ENCODE measurements around the gene FOXO3. TPM values are rescaled to one million over a fixed set of nuclear protein-coding genes. Genes with fewer than 3 reads are reported as not detected.
"Not testable (repeated sequence)": the region's sequence is repeated elsewhere in the genome, so short reads cannot be mapped to it uniquely, and the experiment has no call there.

Gene FOXO3
- total and polyA plus RNA-seq, 2 of the 13 experiments (the other 11 are each of a cell fraction or from before 2014, with no cell fraction given), result 16.0 to 22.5 TPM

- 0 out of 2 replicates have a peak, but pooled peaks have one; percentile 12 for TF ChIP-seq SALL1 (CRISPR knock-in tag; IDR thresholded peaks at IDR 0.05)
- peak; percentile 79 for TF ChIP-seq MAX (IDR thresholded peaks at IDR 0.05)
- TF ChIP-seq ZFY (CRISPR knock-in tag; IDR thresholded peaks at IDR 0.05), result peak; percentile 32; the same call in 1 of the 2 replicates
- TF ChIP-seq HNF4G (IDR thresholded peaks at IDR 0.05; ENCODE audit: borderline replicate concordance, low read depth, low read length), result 0 out of 2 replicates have a peak, but pooled peaks have one; percentile 40
- TF ChIP-seq HNF4G (CRISPR knock-in tag; IDR thresholded peaks at IDR 0.05; ENCODE audit: borderline replicate concordance, low read depth), result no peak
- TF ChIP-seq RARA (CRISPR knock-in tag; IDR thresholded peaks at IDR 0.05), result peak; percentile 53
- 0 out of 2 replicates have a peak, but pooled peaks have one; percentile 23 for TF ChIP-seq TRIM24 (CRISPR knock-in tag; IDR thresholded peaks at IDR 0.05)
These were observed 25.5 kb upstream of the FOXO3 start (continued) for GRCh38 chr6:108535114-108535742.

- H3K27me3 ChIP-seq (ENCODE audit: control insufficient read depth in 1 of 2, insufficient read depth in 2 of 2, low read length in 2 of 2); H3K9ac ChIP-seq (ENCODE audit: insufficient read depth, low read depth, low read length); intact Hi-C loops (cut with micrococcal nuclease; ENCODE audit: unreplicated experiment); CTCF ChIA-PET (ENCODE audit: low intra/inter-chr PET ratio, low total read pairs); H3K9me3 ChIP-seq (ENCODE audit: low read length); H4K20me1 ChIP-seq (ENCODE audit: insufficient read depth, low read length); H3K27ac ChIP-seq (ENCODE audit: extremely low read length, insufficient read depth, low read length); H3K36me3 ChIP-seq (replicated peaks in 1 of 2; ENCODE audit: control insufficient read depth in 1 of 2, insufficient read depth in 2 of 2, low read length in 2 of 2); DNase-seq (ENCODE audit: low spot score); FAIRE-seq; H2AFZ ChIP-seq (ENCODE audit: low read length); H3K79me2 ChIP-seq (ENCODE audit: insufficient read depth, low read length); BruUV-seq (replicated peaks): not testable (repeated sequence)
- peaks cover 40% of the 10 kb centered on the region for H3K4me1 ChIP-seq (ENCODE audit: insufficient read depth, low read length)
- ATAC-seq, result peak; percentile 32
- in situ Hi-C loops (cut with HindIII; ENCODE audit: extremely low pct_ligation_motif_present, low pct_unique_long_range_greater_than_20kb), result loop anchor here (5.0 kb wide), 1 partner anchor 351 kb away; no protein-coding TSS in a partner anchor
- H3K4me2 ChIP-seq (ENCODE audit: low read depth, low read length), result peak overlapping the region; percentile 68
- POLR2A ChIA-PET, result interaction anchor here (0.7 to 1.1 kb wide), 4 partner anchors 22 to 559 kb away, joined by 3 read pairs; partner anchors contain the start of genes CEP57L1 and SESN1
- TF ChIP-seq HNF1A (IDR thresholded peaks at IDR 0.05; ENCODE audit: low read depth), result peak; percentile 43; the same call in 1 of the 2 replicates
- peak; percentile 28; the same call in 1 of the 2 replicates for TF ChIP-seq HNF1A (CRISPR knock-in tag; IDR thresholded peaks at IDR 0.05; ENCODE audit: borderline replicate concordance)
- peak; percentile 29; the same call in 1 of the 2 replicates for TF ChIP-seq ZNF770 (CRISPR knock-in tag; IDR thresholded peaks at IDR 0.05)
- TF ChIP-seq ZNF362 (CRISPR knock-in tag; IDR thresholded peaks at IDR 0.05; ENCODE audit: borderline replicate concordance), result peak; percentile 52; the same call in 1 of the 2 replicates
- TF ChIP-seq CEBPB (IDR thresholded peaks at IDR 0.05; ENCODE audit: borderline replicate concordance, low read depth, low read length), result peak; percentile 65; the same call in 1 of the 2 replicates
- TF ChIP-seq CEBPG (CRISPR knock-in tag; IDR thresholded peaks at IDR 0.05), result peak; percentile 63
- 13% methylated on average over 4 of the region's 4 CpGs for WGBS (ENCODE audit: low lambda C conversion rate)
- H3K4me3 ChIP-seq (replicated peaks in 1 of 3; ENCODE audit: insufficient read depth in 1 of 3, low read depth in 2 of 3, low read length in 3 of 3), result peak overlapping the region in 2 of 3 experiments; percentile 24 to 33; a peak in 1 of 6 replicates
These were observed 24.7 kb upstream of the FOXO3 start for GRCh38 chr6:108535920-108536535.
